Motor neuron (in vitro differentiated cells): ENCODE data around the gene RALB. TPM values are rescaled to one million over a fixed set of nuclear protein-coding genes. Genes with fewer than 3 reads are reported as not detected.
"Not testable (repeated sequence)": the region's sequence is repeated elsewhere in the genome, so short reads cannot be mapped to it uniquely, and the experiment has no call there.

Source experiments
- ATAC-seq, 8 experiments: fragments of 200-7000 bp; cut with Tn5 transposase; replicated peaks in 6 of 8; 2 replicates each; pipeline ENCODE4 v1.8.0; 2021; ENCODE audit warnings: mild to moderate bottlenecking in 8 of 8, moderate library complexity in 8 of 8
- H3K27ac ChIP-seq, 2 donors: fragments of 250-450 bp; sonication (Bioruptor Pico); 2 replicates each; pipeline ENCODE4 v1.9.0; 2021; ENCODE audit warnings: antibody characterized with exemption in 2 of 2, mild to moderate bottlenecking in 2 of 2, moderate library complexity in 1 of 2
- H3K4me1 ChIP-seq, 2 donors: fragments of 250-450 bp; sonication (Bioruptor Pico); replicated peaks in 1 of 2; 2 replicates each; pipeline ENCODE4 v1.6.1; 2021; ENCODE audit warnings: antibody characterized with exemption in 2 of 2, mild to moderate bottlenecking in 2 of 2, moderate library complexity in 1 of 2
- H3K4me3 ChIP-seq, 5 donors: fragments of 250-450 bp; sonication (Bioruptor Pico); 2 replicates each; pipeline ENCODE4 v1.9.0; 2021; ENCODE audit warnings: antibody characterized with exemption in 5 of 5, mild to moderate bottlenecking in 5 of 5, moderate library complexity in 4 of 5
- WGBS, 10 experiments: fragments of 450-650 bp; shearing (Covaris generic); methylation state at CpG; one replicate each; pipeline ENCODE4 v1.0.0; 2022; 5-methylcytosine and 5-hydroxymethylcytosine counted together
- in situ Hi-C, 9 experiments: fragments of 400-800 bp; cut with MboI; loops; one replicate each; pipeline ENCODE4 v1.15.0; 2021; ENCODE audit warnings: low sequenced_read_pairs in 9 of 9, low pct_unique_long_range_greater_than_20kb in 2 of 9; ENCODE audit not compliant: unreplicated experiment in 9 of 9
- total RNA-seq, 8 experiments: library from RNA; unstranded; fragments of 300-600 nt; gene quantifications; 2 replicates each; pipeline versions ENCODE4 v1.2.3 to v1.2.4, GENCODE V29; 2022

RALB gene
- total RNA-seq, 8 experiments from 2014 or later, result 15.2 to 30.7 (median 22.7) TPM

DNA sequence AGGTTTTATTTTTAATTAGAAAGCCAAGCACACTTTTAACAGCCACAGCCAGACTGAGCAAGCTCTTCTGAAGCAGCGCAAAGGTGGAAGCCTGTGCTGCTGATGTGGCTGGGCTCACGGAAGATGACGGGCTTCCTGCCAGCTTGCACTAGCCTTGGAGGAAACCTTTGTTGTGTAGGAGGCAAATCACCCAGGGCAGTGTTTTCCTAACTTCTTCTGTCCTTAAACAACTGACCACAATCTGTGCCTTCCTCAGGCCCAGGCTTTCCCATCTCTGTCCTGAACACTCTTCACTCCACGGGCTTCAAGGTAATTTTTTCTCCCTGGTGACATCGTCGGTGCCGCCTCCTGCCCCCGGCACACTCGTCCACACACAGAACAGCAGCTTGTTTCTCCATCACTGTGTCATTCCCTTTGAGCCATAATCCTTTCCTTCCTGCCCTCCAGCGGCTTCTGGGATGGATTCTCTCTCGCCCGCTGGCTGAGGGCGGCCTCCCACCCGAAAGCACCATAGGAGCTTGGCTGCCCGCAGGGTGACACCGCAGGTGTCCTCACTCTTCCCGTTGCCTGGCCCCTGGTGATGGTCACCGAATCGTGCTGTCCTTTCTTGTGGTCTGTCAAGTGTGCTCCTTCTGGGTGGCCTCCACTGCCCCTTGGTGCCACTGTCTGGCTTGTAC lies 62.2 kb downstream of the RALB start:
- Histone ChIP-seq H3K4me3 (no peak overlapping the region), H3K4me1 (peaks cover 9 to 15% of the 10 kb centered on the region in 2 donors), H3K27ac (no peak overlapping the region)
- peak in 5 of 8 experiments; percentile 32 to 55 (median 44) for ATAC-seq
- 60 to 95% (median 88%) methylated on average over 1 to 11 of the region's 19 CpGs; no CpG with 5 or more reads in 2 of the 10 experiments for WGBS, 10 experiments
- in situ Hi-C loops, result no loop called here

DNA sequence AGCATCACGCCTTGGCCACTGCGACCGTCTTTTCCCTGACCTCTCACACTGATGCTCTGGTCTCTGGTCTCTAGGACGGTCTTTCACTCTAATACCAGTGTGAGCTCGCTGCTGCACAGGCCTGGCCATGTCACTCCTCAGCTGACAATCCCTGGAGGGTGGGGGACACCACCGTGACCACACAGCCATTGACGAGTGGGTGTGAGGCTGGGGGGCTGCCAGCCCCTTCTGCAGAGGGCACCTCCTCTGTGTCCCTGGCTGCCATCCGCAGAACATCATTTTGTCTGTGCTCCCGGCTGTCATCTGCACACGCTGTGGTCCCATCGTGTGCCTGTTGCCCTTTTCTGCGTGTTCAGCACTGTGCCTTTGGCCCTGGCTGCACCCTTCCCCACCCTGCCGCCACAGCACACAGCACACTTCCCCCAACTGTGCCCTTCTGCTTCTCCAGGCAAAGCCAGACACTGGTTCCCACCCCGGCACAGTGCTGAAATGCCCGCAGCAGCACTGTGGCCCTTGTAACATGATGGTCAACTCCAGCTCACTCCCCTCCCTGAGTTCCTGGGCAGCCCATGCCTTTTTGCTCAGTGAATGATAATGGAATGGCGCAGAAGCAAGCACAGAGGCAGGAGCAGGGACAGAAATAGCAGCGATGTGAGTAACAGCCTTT lies 62.8 kb downstream of the RALB start:
- H3K4me1 ChIP-seq, result peaks cover 9 to 15% of the 10 kb centered on the region in 2 donors
- WGBS, 10 experiments, result 83 to 100% (median 95%) methylated on average over 1 to 9 of the region's 17 CpGs; no CpG with 5 or more reads in 4 of the 10 experiments
- ATAC-seq, result no peak
- in situ Hi-C loops, result no loop called here
- no peak overlapping the region for H3K27ac ChIP-seq
- H3K4me3 ChIP-seq, result no peak overlapping the region

DNA sequence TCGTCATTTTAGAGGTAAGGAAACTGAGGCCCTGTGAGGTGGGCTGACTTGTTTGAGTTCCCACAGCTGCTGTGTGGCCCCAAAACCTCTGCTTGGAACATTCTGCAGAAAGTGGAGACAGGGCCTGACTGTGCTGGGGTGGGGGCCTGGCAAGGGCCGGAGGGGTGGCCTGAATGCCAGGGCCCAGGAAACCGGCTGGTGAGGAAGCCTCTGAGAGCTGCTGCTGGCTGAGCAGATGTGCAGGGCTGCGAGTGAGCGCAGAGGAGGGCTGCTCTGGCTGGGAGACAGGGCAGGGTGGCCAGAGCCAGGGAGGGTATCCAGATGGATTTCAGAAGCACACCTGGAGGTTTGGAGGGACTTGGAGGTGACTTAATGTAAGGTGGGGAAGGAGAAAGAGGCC lies 63.4 kb downstream of the RALB start:
- Histone ChIP-seq H3K4me3 (no peak overlapping the region), H3K4me1 (peaks cover 9 to 15% of the 10 kb centered on the region in 2 donors), H3K27ac (no peak overlapping the region)
- WGBS, 10 experiments, result 87% methylated on average over 3 of the region's 5 CpGs; no CpG with 5 or more reads in 9 of the 10 experiments
- in situ Hi-C loops, result no loop called here
- no peak for ATAC-seq

DNA sequence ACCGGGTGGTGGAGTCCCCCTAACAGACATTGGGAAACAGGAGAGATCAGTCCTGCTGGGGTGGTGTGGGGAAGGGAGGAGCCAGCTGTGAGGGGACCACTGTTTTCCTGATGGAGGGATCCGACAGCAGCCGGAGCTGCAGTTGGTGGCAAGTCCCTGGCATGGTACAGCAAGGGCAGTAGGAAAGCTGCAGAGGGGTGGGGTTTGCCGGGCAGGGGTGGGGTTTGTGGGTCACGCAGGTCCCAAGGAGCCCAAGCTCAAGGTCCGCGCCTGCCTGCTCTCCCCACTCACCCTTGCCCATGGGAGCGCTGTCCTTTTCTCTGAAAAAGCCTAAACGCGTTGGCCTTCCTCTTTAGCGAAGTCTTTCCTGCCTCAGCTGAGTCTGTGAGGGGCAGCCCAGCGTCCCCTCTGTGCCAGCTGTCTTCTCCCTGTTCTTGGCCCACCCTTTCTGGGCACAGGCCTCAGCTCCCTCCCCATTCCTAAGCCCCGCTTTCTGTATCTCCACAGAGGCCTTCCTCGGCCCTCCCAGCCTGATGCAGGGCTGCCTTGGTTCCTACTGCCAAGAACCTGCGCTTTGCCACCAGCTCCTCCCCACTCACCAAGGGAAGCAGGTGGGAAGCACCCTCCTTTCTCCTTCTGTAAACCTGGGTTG lies 64.0 kb downstream of the RALB start:
- WGBS, 10 experiments, result 20 to 95% (median 70%) methylated on average over 1 to 3 of the region's 15 CpGs; no CpG with 5 or more reads in 4 of the 10 experiments
- no peak for ATAC-seq
- Histone ChIP-seq H3K27ac (no peak overlapping the region), H3K4me3 (no peak overlapping the region), H3K4me1 (peaks cover 9 to 15% of the 10 kb centered on the region in 2 donors)
- in situ Hi-C loops, result no loop called here

DNA sequence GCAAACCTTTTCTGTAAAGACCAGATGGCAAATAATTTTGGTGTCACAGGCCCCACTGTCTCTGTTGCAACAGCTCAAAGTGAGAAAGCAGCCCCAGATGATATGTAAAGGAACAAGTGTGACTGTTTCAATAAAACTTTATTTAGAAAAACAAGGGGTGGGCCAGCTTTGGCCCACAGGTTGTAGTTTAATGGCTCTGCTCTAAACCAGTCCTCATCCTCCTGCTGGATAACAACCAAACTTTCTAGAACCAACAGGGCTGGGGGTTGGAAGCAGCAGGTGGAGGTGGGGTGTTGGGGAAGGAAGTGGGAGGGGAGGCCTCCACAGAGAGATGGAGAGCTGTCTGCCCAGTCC lies 64.5 kb downstream of the RALB start:
- no peak overlapping the region for H3K27ac ChIP-seq
- in situ Hi-C loops, result no loop called here
- peaks cover 9 to 15% of the 10 kb centered on the region in 2 donors for H3K4me1 ChIP-seq
- ATAC-seq, result no peak
- H3K4me3 ChIP-seq, result no peak overlapping the region

DNA sequence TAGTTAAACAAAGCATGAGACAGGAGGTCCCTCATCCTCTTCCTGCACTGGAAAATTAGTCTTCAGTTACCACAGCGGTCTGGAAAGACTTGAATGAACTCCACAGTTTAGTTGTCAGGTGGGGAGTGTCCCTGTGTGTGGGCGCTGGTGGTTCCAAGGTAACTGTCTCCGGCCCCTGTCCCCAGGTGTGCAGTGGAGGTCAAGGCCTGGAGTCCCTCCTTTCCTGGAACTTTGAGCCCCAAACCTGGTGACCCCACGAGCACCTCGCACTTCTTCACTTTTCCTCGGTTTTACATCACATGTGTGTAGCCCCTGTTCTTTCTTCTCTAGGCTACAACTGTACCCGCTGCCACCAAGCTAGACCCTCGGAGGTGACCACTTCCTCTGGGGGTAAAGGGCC lies 65.3 kb downstream of the RALB start:
- in situ Hi-C loops, result no loop called here
- WGBS, 10 experiments, result 80 to 100% (median 98%) methylated on average over 1 to 6 of the region's 8 CpGs; no CpG with 5 or more reads in 4 of the 10 experiments
- Histone ChIP-seq H3K4me3 (no peak overlapping the region), H3K4me1 (peaks cover 5 to 12% of the 10 kb centered on the region in 2 donors), H3K27ac (no peak overlapping the region)
- no peak for ATAC-seq

DNA sequence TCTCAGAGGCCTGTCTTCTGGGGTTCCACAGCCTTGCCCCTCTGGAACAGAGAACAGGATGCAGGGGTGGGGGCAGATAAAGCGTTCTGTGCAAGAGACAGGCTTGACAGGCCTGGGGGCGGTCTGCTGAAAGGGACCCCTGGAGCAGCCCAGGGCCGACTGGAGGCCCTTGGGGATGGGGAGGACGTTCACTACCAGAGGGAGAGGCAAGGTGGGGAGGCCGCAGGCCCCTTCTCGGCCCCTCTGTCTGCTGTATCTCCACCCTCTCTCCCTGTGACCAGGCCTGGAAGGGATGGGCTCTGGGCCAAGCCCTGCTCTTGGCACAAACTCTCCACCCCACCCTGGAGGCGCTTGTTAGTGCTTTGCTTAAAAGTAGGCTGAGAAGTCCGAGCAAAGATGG lies 66.0 kb downstream of the RALB start:
- ATAC-seq, result peak in 6 of 8 experiments; percentile 19 to 92 (median 74)
- 0 to 100% (median 61%) methylated on average over 1 to 5 of the region's 8 CpGs; no CpG with 5 or more reads in 5 of the 10 experiments for WGBS, 10 experiments
- in situ Hi-C loops, result no loop called here

DNA sequence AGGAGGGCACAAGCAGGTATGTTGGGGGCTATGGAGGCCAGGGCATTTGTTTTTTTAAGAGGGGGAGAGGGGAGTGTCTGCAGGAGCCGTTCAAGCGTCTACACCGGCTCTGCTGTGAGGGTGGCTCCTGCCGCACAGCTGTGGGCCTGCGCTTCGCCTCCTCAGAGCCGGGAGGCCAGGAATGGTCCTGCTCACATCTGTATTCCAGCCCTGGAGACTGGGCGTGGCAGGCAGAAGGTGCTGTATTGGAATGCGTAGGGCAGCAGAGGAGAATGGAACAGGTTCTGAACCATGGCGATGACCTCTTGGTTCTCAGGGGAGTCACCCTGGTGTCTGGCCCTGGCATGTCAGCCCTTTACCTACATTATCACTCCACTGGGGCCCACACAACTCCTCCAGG lies 66.5 kb downstream of the RALB start:
- in situ Hi-C loops, result no loop called here
- Histone ChIP-seq H3K4me1 (peaks cover 5 to 8% of the 10 kb centered on the region in 2 donors), H3K4me3 (no peak overlapping the region), H3K27ac (no peak overlapping the region)
- ATAC-seq, result peak in 4 of 8 experiments; percentile 4 to 70 (median 38)
- 53 to 100% (median 87%) methylated on average over 1 to 3 of the region's 10 CpGs; no CpG with 5 or more reads in 6 of the 10 experiments for WGBS, 10 experiments

More for the DNA sequence above, 66.0 kb downstream of the RALB start:
- no peak overlapping the region for H3K27ac ChIP-seq
- H3K4me3 ChIP-seq, result no peak overlapping the region
- peaks cover 5 to 8% of the 10 kb centered on the region in 2 donors for H3K4me1 ChIP-seq

DNA sequence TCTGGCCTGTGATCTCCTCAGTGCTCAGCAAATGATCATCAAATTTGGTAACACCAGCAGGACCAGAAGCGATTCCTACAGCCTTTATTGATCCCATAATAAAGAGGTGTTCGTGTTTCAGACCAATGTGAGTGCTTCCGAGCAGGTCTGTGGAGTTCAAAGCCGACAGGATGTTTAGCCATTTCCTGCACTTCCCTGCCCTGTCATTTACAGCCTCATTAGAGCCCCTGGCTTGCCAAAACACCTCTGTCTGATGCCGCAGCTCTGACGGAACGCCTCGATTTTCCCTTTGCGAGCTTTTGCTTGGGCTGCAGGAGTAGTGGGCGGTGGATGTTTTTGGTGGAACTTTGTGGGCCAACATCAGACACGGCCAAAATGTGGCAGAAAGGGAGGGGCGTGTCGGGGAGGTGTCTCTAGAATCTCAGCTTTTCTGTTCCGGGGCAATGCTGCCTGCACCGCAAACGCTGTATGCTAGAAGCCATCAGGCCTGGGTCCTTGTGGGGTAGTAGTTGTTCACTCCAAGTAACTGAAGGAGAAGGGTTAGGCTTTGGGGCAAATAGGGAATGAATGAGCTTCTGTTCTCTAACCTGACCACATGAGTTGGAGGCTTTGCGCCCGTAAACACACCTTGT lies 67.2 kb downstream of the RALB start:
- Histone ChIP-seq H3K4me1 (peaks cover 3% of the 10 kb centered on the region in 2 donors), H3K27ac (no peak overlapping the region), H3K4me3 (no peak overlapping the region)
- ATAC-seq, result no peak
- WGBS, 10 experiments, result 62 to 100% (median 79%) methylated on average over 2 to 13 of the region's 18 CpGs; no CpG with 5 or more reads in 2 of the 10 experiments
- in situ Hi-C loops, result no loop called here

DNA sequence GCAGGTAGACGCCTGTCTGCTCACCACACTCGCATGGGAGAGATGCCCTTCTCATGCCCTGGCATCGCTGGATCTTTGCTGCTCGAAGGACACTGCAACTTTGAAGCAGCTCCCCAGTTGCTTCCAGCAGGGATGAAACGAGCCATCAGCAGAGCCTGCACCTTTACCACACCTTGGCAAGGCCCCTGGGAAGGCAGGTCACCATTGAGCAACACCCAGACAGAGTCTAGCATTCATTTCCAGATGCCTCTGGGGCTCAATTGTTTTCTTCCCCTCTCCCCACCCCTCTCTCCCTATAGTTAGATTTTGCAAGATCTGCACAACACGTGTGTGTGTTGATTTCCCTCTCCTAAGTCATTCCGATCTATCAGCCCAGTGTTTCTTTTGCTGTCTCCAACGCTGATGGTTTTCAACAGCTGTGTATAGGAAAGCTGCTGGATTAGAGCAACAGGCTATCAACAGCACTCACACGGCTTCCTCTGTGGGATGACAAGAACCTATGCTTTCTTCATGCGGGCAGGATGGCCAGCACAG lies 67.7 kb downstream of the RALB start:
- Histone ChIP-seq H3K4me1 (no peaks in the 10 kb centered on the region), H3K27ac (no peak overlapping the region), H3K4me3 (no peak overlapping the region)
- in situ Hi-C loops, result no loop called here
- WGBS, 10 experiments, result 47 to 83% (median 67%) methylated on average over 1 to 7 of the region's 10 CpGs; no CpG with 5 or more reads in 3 of the 10 experiments
- ATAC-seq, result peak in 1 of 8 experiments; percentile 36

DNA sequence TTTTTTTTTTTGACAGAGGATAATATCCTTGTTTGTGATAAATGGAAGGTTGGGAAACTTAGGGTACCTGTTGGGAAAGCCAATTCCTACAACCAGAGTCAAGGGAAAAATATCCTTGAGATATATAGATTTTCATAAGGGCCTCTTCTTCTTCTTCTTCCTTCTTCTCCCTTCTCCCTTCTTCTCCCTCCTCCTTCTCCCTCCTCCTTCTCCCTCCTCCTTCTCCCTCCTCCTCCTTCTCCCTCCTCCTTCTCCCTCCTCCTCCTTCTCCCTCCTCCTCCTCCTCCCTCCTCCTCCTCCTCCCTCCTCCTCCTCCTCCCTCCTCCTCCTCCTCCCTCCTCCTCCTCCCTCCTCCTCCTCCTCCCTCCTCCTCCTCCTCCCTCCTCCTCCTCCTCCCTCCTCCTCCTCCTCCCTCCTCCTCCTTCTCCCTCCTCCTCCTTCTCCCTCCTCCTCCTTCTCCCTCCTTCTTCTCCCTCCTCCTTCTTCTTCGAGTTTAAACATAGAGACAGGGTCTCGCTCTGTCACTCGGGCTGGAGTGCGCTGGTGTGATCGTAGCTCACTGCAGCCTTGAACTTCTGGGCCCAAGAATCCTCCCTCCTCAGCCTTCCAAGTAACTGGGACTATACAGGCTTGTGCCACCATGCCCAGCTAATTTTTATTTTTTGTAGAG lies 68.4 kb downstream of the RALB start:
- H3K4me3 ChIP-seq, in situ Hi-C loops, H3K4me1 ChIP-seq, H3K27ac ChIP-seq, ATAC-seq: not testable (repeated sequence)
- WGBS, 10 experiments, result 73% methylated on average over 3 of the region's 5 CpGs; no CpG with 5 or more reads in 9 of the 10 experiments

DNA sequence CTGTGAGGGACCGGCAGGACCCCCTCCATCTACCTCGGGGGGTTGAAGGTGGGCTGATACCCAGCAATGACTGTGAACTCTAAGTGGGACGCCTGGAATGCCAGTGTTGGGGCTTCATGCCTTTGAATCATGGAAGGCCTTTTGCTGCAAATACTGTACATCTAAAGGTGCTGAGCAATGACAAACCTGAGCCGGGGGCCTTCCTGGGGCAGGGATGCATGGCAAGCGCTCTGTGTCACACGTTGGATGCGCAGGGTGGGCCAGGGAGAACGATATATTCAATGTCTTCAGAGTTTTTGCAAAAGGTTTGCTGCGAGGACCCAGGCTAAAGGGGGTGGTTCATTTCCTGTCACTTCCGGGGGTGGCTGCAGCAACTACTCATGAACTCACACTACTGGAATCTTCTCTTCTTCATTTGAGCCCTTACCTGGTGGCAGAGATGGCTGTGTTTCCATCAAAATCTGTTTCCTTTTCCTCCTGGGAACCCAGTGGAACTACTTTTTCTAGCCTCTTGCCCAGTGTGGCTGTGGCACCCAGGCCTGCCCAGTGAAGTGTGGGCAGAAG lies 69.2 kb downstream of the RALB start:
- no peak for ATAC-seq
- H3K4me1 ChIP-seq, result no peaks in the 10 kb centered on the region
- no peak overlapping the region for H3K27ac ChIP-seq
- in situ Hi-C loops, result no loop called here
- H3K4me3 ChIP-seq, result no peak overlapping the region
- 73 to 100% (median 90%) methylated on average over 1 to 7 of the region's 10 CpGs; no CpG with 5 or more reads in 3 of the 10 experiments for WGBS, 10 experiments
